HG02642 (cell line): ENCODE measurements around the gene SPDYC.
"Not testable (repeated sequence)": the region's sequence is repeated elsewhere in the genome, so short reads cannot be mapped to it uniquely, and the experiment has no call there.

Source experiments
- ATAC-seq: cut with Tn5 transposase; IDR thresholded peaks from one replicate; pipeline ENCODE4 v1.9.1; 2021; ENCODE audit warnings: mild to moderate bottlenecking; ENCODE audit not compliant: unreplicated experiment, poor library complexity

The SPDYC gene

DNA sequence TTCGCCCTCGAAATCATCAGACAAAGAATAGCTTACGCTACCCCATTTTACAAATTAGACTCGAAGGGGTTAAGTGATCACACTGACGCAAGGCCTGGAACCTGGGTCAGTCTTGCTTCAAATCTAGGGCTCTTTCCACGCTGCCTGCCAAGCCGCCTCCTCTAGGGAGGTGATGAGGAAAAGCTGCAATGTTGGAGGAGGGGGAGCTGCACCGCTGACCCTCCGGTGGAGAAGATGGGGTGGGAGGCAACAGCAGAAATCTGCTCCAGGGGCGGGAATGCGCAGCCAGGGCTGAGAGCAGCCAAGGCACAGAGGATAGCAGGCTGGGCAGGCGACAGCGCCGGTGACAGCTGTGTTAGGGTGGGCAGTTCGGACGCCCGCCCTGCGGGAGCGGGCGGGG is 36.3 kb upstream of the SPDYC start:
- ATAC-seq: no peak

GRCh38 chr11:65134240-65134951 is 35.6 kb upstream of the SPDYC start, which contains the start of gene SYVN1:
TSS of gene SYVN1 (minus strand) at chr11:65134519. CDS start at chr11:65133601, 918 bp downstream.
- peak; percentile 64 for ATAC-seq

GRCh38 chr11:65134952-65135632 is 34.9 kb upstream of the SPDYC start:
- peak; percentile 58 for ATAC-seq

GRCh38 chr11:65135633-65136145 is 34.3 kb upstream of the SPDYC start:
- ATAC-seq: no peak

DNA sequence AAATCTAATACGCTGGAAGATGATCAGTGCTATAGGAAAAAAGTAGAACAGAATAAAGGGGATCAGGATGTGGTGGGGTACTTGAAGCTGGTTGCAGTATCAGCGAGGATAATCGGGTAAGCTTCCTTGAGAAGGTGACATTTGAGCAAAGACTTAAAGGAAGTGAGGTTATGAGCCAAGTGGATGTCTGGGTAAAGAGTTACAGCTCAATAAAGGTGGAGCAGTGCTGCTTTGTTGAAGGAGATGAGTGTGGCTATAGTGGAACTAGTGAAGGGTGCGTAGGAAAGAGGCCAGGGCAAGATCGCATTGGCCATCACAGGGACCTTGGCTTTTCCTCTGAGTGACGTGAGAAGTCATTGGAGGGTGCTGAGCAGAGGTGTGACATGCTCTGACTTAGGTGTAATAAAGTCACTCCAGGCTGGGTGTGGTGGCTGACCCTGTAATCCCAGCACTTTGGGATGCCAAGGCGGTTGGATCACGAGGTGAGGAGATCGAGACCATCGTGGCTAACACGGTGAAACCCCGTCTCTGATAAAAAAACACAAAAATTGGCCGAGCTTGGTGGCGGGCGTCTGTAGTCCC is 33.4 kb upstream of the SPDYC start:
- no peak for ATAC-seq

DNA sequence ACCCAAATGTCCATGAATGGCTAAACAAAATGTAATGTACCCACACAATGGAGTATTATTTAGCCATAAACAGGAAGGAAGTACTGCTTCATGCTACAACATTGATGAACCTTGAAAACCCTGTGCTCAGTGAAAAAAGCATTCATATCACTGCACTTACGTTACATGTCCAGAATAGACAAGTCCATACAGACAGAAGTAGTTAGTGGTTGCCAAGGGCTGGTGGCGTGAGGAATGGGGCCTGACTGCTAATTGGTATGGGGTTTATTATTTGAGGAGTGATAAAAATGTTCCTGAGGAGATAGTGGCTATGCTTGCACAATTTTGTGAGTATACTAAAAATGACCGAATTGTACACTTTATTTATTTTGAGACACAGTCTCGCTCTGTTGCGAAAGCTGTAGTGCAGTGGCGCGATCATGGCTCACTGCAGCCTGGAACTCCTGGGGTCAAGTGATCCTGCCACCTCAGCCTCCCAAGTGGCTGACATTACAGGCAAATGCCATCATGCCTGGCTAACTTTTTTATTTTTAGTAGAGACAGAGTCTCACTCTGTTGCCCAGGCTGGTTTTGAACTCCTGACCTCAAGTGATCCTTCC is 28.0 kb upstream of the SPDYC start:
- no peak for ATAC-seq

GRCh38 chr11:65147352-65148075 is 22.5 kb upstream of the SPDYC start:
- no peak for ATAC-seq

- ATAC-seq: no peak
Observed at GRCh38 chr11:65148657-65149056, 21.4 kb upstream of the SPDYC start.

- not testable (repeated sequence) for ATAC-seq
Observed at GRCh38 chr11:65150131-65150508, 19.9 kb upstream of the SPDYC start.

DNA sequence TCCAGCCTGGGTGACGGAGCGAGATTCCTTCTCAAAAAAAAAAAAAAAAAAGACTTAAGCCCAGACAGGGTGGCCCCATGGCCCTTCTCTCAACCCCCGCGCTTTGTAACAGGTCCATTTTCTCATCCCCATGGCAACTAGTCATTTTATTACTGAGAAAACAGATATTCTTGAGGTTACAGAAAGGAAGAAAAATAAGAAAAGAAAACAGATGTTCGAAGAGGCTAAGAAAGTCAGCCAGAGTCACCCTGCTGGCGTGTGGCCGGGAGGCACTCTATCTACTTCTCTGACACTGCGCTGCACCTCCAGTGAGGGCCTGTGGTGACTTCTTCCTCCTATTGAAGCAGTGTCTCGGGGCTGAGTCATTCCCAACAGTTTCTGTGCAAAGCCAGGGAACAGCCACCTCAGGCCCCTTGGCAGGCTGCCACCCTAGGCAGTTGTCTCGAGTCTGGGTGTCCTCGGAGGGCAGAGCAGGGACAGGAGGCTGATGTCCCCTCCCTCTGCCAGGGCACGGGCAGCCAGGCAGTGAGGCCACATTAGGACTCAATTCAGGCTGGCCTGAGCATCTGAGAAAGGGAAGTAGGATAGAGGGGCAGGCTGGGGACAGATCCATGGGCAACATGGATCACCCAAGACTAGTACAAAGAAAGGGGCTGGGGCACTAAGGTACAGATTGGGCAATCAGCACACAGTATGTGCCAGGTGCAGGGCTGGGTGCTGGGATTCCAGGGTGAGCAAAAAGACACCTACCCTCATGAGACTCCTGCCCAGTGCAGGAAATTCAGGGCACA is 19.3 kb upstream of the SPDYC start:
- no peak for ATAC-seq

- no peak for ATAC-seq
Observed at GRCh38 chr11:65151331-65151899, 18.6 kb upstream of the SPDYC start.

- ATAC-seq: no peak
Observed at GRCh38 chr11:65152122-65152521, 17.9 kb upstream of the SPDYC start.

GRCh38 chr11:65156256-65156655 is 13.8 kb upstream of the SPDYC start:
- no peak for ATAC-seq

DNA sequence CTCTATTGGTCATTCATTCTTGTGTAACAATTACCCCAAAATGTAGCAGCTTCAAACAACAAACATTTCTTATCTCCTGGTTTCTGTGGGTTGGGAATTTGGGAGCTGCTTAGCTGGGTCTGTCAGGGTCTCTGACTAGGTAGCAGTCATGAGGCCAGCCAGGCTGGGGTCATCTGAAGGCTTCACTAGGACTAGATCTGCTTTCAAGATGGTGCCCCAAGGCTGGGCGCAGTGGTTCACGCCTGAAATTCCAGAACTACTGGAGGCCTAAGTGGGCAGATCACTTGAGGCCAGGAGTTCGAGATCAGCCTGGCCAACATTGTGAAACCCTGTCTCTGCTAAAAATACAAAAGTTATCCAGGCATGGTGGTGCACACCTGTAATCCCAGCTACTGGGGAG is 13.1 kb upstream of the SPDYC start:
- no peak for ATAC-seq

- no peak for ATAC-seq
Observed at GRCh38 chr11:65157336-65157735, 12.7 kb upstream of the SPDYC start.

DNA sequence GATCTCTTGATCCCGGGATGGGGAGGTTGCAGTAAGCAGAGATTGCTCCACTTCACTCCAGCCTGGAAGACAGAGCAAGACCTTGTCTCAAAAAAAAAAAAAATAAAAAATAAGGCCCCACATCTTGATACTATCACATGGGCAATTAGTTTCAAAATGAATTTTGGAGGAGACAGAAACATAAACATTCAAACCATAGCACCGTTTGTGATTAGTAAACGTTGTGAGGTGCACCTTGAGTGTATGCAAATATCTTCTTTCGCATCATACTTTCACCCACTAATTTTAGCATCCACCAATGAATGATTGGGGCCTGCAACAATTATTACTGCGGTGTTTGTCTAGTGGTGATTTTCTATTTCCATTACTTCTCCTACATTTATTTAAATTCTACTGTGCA is 11.0 kb upstream of the SPDYC start:
- no peak for ATAC-seq

DNA sequence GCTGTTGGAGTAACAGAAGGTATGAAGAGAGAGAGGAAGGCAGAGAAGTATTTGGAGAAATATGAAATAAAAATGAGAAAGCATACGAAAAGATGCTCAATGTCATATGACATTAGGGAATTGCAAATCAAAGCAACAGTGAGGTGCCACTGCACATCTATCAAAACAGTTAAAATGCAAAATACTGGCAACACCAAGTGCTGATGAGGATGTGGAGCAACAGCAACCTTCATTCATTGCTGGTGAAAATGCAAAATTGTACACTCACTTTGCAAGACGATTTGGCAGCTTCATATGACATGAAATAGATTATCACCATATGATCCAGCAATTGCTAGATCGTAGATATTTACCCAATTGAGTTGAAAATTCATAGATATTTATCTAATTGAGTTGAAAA is 9.4 kb upstream of the SPDYC start:
- ATAC-seq: no peak

DNA sequence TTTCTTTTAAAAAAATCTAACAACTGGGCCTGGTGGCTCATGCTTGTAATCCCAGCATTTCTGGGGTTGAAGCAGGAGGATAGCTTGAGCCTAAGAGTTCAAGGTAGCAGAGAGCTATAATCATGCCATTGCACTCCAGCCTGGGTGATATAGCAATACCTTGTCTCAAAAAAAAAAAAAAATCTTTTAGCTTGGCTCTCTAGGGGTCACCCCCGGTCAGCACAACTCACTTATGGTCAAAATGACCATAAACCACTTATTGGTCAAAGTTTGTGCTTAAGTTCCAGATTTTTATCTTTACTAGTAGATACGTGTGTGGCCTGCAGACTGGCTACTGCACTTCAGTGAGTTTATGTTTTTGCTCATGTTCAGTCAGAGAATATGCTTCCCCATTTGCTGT is 6.3 kb upstream of the SPDYC start:
- no peak for ATAC-seq
